Measurements from ENCODE around the gene AMPH. TPM values are rescaled to one million over a fixed set of nuclear protein-coding genes. Genes with fewer than 3 reads are reported as not detected.
A peak's percentile ranks its signal among the peaks of the same experiment; 100 is the strongest.

Gene AMPH
- total RNA-seq, 1 experiment from 2014 or later: not detected

GRCh38 chr7:38427279-38427955, 203.8 kb downstream of the AMPH start:
- no peaks in the 10 kb centered on the region for H3F3A ChIP-seq (ENCODE audit: insufficient read depth, low read depth)
- intact Hi-C loops (cut with micrococcal nuclease; ENCODE audit: unreplicated experiment): no loop called here
- no peaks in the 10 kb centered on the region for H3K79me2 ChIP-seq (ENCODE audit: low read depth)
- no peak overlapping the region for H2AFZ ChIP-seq
- no peaks in the 10 kb centered on the region for H3K36me3 ChIP-seq (ENCODE audit: low read depth)
- TF ChIP-seq EZH2 (IDR thresholded peaks at IDR 0.05; ENCODE audit: low read depth) (no peak), CTCF (conservative IDR thresholded peaks at IDR 0.05) (no peak)
- no peak overlapping the region for H3K4me3 ChIP-seq
- no peaks in the 10 kb centered on the region for H3K9me3 ChIP-seq (ENCODE audit: insufficient read depth, low read depth)
- DNase-seq: no peak
- no peak overlapping the region for H3K4me2 ChIP-seq
- no peaks in the 10 kb centered on the region for H3K9me2 ChIP-seq (ENCODE audit: insufficient read depth)
- peaks cover 4% of the 10 kb centered on the region; the same call in 1 of the 2 replicates for H3K27me3 ChIP-seq (ENCODE audit: insufficient read depth, low read depth)
- ChIA-PET CTCF (no interaction called here), POLR2A (ENCODE audit: unreplicated experiment) (no interaction called here)
- no peak overlapping the region for H3K27ac ChIP-seq
- no peaks in the 10 kb centered on the region for H3K4me1 ChIP-seq (replicated peaks; ENCODE audit: insufficient read depth)
- BruUV-seq (replicated peaks): no TSS peak
- no peaks in the 10 kb centered on the region for H4K20me1 ChIP-seq (ENCODE audit: insufficient read depth)

- ChIA-PET POLR2A (ENCODE audit: unreplicated experiment) (no interaction called here), CTCF (no interaction called here)
- BruUV-seq (replicated peaks): no TSS peak
Observed at GRCh38 chr7:38425509-38425908, 205.7 kb downstream of the AMPH start.

DNA sequence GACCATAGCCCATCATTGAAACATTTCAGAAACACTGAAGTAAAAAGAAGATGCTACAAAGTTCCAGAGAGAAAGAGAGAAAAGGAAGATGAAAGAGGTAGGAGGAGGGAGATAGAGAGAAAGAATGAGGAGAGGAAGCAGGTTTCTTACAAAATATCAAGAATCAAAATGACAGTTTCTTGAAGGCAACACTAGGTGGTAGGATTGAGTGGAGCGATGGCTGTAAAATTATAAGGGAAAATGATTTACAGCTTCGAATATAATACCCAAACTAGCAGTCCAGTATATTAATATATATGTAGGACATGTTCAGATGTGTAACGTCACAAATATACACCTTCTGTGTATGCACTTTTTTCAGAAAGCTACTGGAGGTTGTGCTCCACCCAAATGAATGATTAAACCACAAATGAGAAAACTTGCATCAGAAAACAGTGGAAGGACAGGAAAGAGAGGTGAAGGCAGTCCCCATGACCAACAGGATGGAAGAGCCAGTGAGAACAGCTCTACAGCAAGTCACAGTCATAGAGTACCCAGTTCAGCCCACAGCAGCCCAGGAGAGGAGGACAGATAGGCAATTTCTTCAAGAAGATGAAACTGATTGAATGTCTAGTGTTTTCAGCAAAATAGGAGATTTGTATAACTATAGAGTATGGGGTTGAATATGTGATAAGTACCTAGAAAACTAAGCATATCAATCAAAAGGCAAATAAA, 206.3 kb downstream of the AMPH start:
- intact Hi-C loops (cut with micrococcal nuclease; ENCODE audit: unreplicated experiment): no loop called here
- no peaks in the 10 kb centered on the region for H3K9me3 ChIP-seq (ENCODE audit: insufficient read depth, low read depth)
- no peak overlapping the region for H3K4me2 ChIP-seq
- ChIA-PET CTCF (no interaction called here), POLR2A (ENCODE audit: unreplicated experiment) (no interaction called here)
- no peaks in the 10 kb centered on the region for H3F3A ChIP-seq (ENCODE audit: insufficient read depth, low read depth)
- H4K20me1 ChIP-seq (ENCODE audit: insufficient read depth): no peaks in the 10 kb centered on the region
- H2AFZ ChIP-seq: no peak overlapping the region
- H3K27ac ChIP-seq: no peak overlapping the region
- DNase-seq: no peak
- no peaks in the 10 kb centered on the region for H3K4me1 ChIP-seq (replicated peaks; ENCODE audit: insufficient read depth)
- peaks cover under 1% of the 10 kb centered on the region; the same call in 1 of the 2 replicates for H3K27me3 ChIP-seq (ENCODE audit: insufficient read depth, low read depth)
- no peaks in the 10 kb centered on the region for H3K36me3 ChIP-seq (ENCODE audit: low read depth)
- no peaks in the 10 kb centered on the region for H3K9me2 ChIP-seq (ENCODE audit: insufficient read depth)
- no peaks in the 10 kb centered on the region for H3K79me2 ChIP-seq (ENCODE audit: low read depth)
- TF ChIP-seq EZH2 (IDR thresholded peaks at IDR 0.05; ENCODE audit: low read depth) (no peak), CTCF (conservative IDR thresholded peaks at IDR 0.05) (peak; percentile 37; the same call in 1 of the 2 replicates)
- BruUV-seq (replicated peaks): no TSS peak
- no peak overlapping the region for H3K4me3 ChIP-seq

More at GRCh38 chr7:38425509-38425908, 205.7 kb downstream of the AMPH start:
- H3K4me2 ChIP-seq: no peak overlapping the region
- no peak for TF ChIP-seq CTCF (conservative IDR thresholded peaks at IDR 0.05)
- no peak for TF ChIP-seq EZH2 (IDR thresholded peaks at IDR 0.05; ENCODE audit: low read depth)
- H3K36me3 ChIP-seq (ENCODE audit: low read depth): no peaks in the 10 kb centered on the region
- H2AFZ ChIP-seq: no peak overlapping the region
- no peaks in the 10 kb centered on the region for H3K79me2 ChIP-seq (ENCODE audit: low read depth)
- no peaks in the 10 kb centered on the region for H3F3A ChIP-seq (ENCODE audit: insufficient read depth, low read depth)
- no peak overlapping the region for H3K4me3 ChIP-seq
- H4K20me1 ChIP-seq (ENCODE audit: insufficient read depth): no peaks in the 10 kb centered on the region
- DNase-seq: no peak
- intact Hi-C loops (cut with micrococcal nuclease; ENCODE audit: unreplicated experiment): no loop called here
- H3K4me1 ChIP-seq (replicated peaks; ENCODE audit: insufficient read depth): no peaks in the 10 kb centered on the region
- no peak overlapping the region for H3K27ac ChIP-seq
- H3K27me3 ChIP-seq (ENCODE audit: insufficient read depth, low read depth): peaks cover 4% of the 10 kb centered on the region; the same call in 1 of the 2 replicates
- no peaks in the 10 kb centered on the region for H3K9me2 ChIP-seq (ENCODE audit: insufficient read depth)
- no peaks in the 10 kb centered on the region for H3K9me3 ChIP-seq (ENCODE audit: insufficient read depth, low read depth)
